T-helper 1 cell (primary cell): ENCODE data around the gene OR52D1.

Experiments
- DNase-seq, 5 donors: peaks; one replicate each; pipeline ENCODE4 v3.0.0-alpha.2; 2012 to 2020
- total RNA-seq, 4 donors: gene quantifications; one replicate each; lab custom pipeline; 2026; lab: John Stamatoyannopoulos, UW

The OR52D1 gene
- 0 reads per million in 4 donors for total RNA-seq

GRCh38 chr11:5488385-5488784, at the start of gene OR52D1:
Gene OR52D1 (plus strand): TSS chr11:5488685. CDS start chr11:5488707, 22 bp downstream.
- DNase-seq: no peak

GRCh38 chr11:5441414-5441813, 47.1 kb upstream of the OR52D1 start, which contains the start of gene OR51I1:
Gene OR51I1 (minus strand): TSS chr11:5441514. CDS start chr11:5441514, 0 bp downstream.
- no peak for DNase-seq

GRCh38 chr11:5443835-5444393, 44.6 kb upstream of the OR52D1 start:
- DNase-seq: no peak

GRCh38 chr11:5449023-5449422, 39.5 kb upstream of the OR52D1 start, which contains the start of gene OR51I2:
Gene OR51I2 (plus strand): TSS chr11:5449323. CDS start chr11:5453489, 4,166 bp downstream.
- DNase-seq: no peak

- DNase-seq: no peak
Observed at GRCh38 chr11:5449432-5449831, 39.1 kb upstream of the OR52D1 start.

- DNase-seq: no peak
Observed at GRCh38 chr11:5460983-5461621, 27.4 kb upstream of the OR52D1 start.

GRCh38 chr11:5467527-5467926, 21.0 kb upstream of the OR52D1 start:
- no peak for DNase-seq

GRCh38 chr11:5473921-5474320, 14.6 kb upstream of the OR52D1 start:
- no peak for DNase-seq

- DNase-seq: peak in 3 of 5 donors; percentile 12 to 19 (median 16)
Observed at GRCh38 chr11:5476186-5476819, 12.2 kb upstream of the OR52D1 start.

GRCh38 chr11:5486003-5486402, 2.5 kb upstream of the OR52D1 start:
- no peak for DNase-seq

- no peak for DNase-seq
Observed at GRCh38 chr11:5486421-5486820, 2.1 kb upstream of the OR52D1 start.

GRCh38 chr11:5488798-5489399, 414 bp downstream of the OR52D1 start:
- DNase-seq: no peak

GRCh38 chr11:5489576-5490357, 1.3 kb downstream of the OR52D1 start:
- no peak for DNase-seq

- DNase-seq: no peak
Observed at GRCh38 chr11:5499671-5500070, 11.2 kb downstream of the OR52D1 start.

- no peak for DNase-seq
Observed at GRCh38 chr11:5500393-5500801, 11.9 kb downstream of the OR52D1 start.

GRCh38 chr11:5504403-5504921, 16.0 kb downstream of the OR52D1 start:
- DNase-seq: no peak

- no peak for DNase-seq
Observed at GRCh38 chr11:5505363-5506048, 17.0 kb downstream of the OR52D1 start.

GRCh38 chr11:5507177-5507932, 18.9 kb downstream of the OR52D1 start:
- no peak for DNase-seq

- DNase-seq: no peak
Observed at GRCh38 chr11:5507933-5508305, 19.4 kb downstream of the OR52D1 start.

GRCh38 chr11:5508605-5509004, 20.1 kb downstream of the OR52D1 start:
- no peak for DNase-seq

GRCh38 chr11:5509803-5510202, 21.3 kb downstream of the OR52D1 start, which contains the start of gene UBQLN3:
Gene UBQLN3 (minus strand): TSS chr11:5509957. CDS start chr11:5509558, 399 bp downstream.
- DNase-seq: no peak
